Right atrium auricular region (tissue), 2 donors: ENCODE measurements around the gene FAM221B. TPM values are rescaled to one million over a fixed set of nuclear protein-coding genes. Genes with fewer than 3 reads are reported as not detected.
A peak's percentile ranks its signal among the peaks of the same experiment; 100 is the strongest.

Experiments
- DNase-seq: peaks from one replicate; pipeline ENCODE4 v3.0.0-alpha.2; 2019; ENCODE audit warnings: low spot score
- H3K27ac ChIP-seq, 2 donors: fragments of 200-600 bp; sonication (generic); 1 replicate in 1 of 2; 2 replicates in 1 of 2; pipeline ENCODE4 v1.5.1; 2016 to 2019
- H3K27me3 ChIP-seq, 2 donors: fragments of 200-600 bp; sonication (generic); one replicate each; pipeline versions ENCODE4 v1.5.1 to v1.6.0; 2017 to 2019
- H3K36me3 ChIP-seq: fragments of 200-600 bp; sonication (generic); one replicate; pipeline ENCODE4 v1.5.1; 2016
- H3K4me1 ChIP-seq, 2 donors: fragments of 200-600 bp; sonication (generic); one replicate each; pipeline versions ENCODE4 v1.5.1 to v1.6.0; 2017 to 2019
- H3K4me3 ChIP-seq, 2 donors: fragments of 200-600 bp; sonication (generic); 1 replicate in 1 of 2; 2 replicates in 1 of 2; pipeline ENCODE4 v1.5.1; 2017 to 2019; ENCODE audit warnings: mild to moderate bottlenecking in 1 of 2, moderate library complexity in 1 of 2
- H3K9me3 ChIP-seq, 2 donors: fragments of 200-600 bp; sonication (generic); one replicate each; pipeline ENCODE4 v1.5.1; 2019
- total RNA-seq, 2 donors: library from RNA; depleted of rRNA; stranded (reverse); fragments of >200 nt; gene quantifications; one replicate each; pipeline ENCODE4 v1.1.0, GENCODE V29; 2016
- TF ChIP-seq, protein P1 (sequence below), 2 donors: fragments of 200-600 bp; sonication (generic); IDR thresholded peaks; one replicate each; pipeline ENCODE4 v1.5.1; 2019; ENCODE audit warnings: antibody characterized with exemption in 2 of 2

Gene FAM221B
- total RNA-seq, 2 donors from 2014 or later, result not detected

DNA sequence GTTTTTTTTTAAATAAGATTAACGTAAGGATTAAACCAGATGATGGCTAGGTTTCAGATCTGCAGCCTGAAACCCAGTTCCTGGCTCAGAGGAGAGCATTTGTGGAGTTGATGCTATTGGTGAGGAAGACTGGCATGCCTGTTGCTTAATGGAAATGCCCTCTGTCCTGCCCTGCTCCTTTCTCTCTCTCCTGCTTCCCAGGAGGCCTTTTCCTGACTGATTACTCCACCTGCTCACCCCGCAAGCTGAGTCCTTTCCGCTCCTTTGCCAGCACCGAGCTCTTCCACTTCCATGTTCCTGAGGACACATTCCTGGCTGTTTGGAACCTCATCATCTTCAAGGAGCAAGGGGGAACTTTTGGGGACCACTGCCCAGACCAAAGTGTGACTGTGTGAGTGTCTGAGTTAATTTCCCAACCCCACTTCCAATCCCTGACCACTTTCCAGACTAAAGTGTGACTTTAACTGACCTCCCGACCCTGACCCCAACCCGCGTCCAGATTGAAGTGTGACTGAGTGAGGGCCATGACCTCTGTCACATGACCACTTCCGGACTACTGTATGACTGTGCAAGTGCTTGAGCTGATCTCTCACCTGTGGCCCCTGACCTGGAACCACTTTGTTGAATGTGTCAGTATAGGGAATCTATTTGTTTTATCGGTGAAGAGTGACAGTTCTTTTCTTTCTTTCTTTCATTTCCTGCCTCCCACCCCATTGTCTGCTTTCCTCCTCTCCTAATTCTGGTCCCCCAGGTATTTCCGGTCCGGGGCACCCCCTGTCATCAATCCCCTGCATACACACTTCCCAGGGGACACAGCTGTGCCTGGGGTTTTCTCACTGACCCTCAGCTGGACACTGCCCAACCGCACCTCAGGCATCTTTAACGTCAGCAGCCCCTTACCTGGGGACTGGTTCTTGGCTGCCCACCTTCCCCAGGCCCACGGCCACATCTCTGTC, 6.0 kb upstream of the FAM221B start:
- no peaks in the 10 kb centered on the region for H3K9me3 ChIP-seq
- DNase-seq, result no peak
- no peaks in the 10 kb centered on the region for H3K36me3 ChIP-seq
- peak overlapping the region in 1 of 2 donors; percentile 74 for H3K27ac ChIP-seq
- peaks cover 0 to 49% of the 10 kb centered on the region in 2 donors for H3K4me1 ChIP-seq
- H3K27me3 ChIP-seq, result no peaks in the 10 kb centered on the region
- no peak overlapping the region for H3K4me3 ChIP-seq
- TF ChIP-seq, protein P1, sequence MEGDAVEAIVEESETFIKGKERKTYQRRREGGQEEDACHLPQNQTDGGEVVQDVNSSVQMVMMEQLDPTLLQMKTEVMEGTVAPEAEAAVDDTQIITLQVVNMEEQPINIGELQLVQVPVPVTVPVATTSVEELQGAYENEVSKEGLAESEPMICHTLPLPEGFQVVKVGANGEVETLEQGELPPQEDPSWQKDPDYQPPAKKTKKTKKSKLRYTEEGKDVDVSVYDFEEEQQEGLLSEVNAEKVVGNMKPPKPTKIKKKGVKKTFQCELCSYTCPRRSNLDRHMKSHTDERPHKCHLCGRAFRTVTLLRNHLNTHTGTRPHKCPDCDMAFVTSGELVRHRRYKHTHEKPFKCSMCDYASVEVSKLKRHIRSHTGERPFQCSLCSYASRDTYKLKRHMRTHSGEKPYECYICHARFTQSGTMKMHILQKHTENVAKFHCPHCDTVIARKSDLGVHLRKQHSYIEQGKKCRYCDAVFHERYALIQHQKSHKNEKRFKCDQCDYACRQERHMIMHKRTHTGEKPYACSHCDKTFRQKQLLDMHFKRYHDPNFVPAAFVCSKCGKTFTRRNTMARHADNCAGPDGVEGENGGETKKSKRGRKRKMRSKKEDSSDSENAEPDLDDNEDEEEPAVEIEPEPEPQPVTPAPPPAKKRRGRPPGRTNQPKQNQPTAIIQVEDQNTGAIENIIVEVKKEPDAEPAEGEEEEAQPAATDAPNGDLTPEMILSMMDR (IDR thresholded peaks at IDR 0.05), result no peak

DNA sequence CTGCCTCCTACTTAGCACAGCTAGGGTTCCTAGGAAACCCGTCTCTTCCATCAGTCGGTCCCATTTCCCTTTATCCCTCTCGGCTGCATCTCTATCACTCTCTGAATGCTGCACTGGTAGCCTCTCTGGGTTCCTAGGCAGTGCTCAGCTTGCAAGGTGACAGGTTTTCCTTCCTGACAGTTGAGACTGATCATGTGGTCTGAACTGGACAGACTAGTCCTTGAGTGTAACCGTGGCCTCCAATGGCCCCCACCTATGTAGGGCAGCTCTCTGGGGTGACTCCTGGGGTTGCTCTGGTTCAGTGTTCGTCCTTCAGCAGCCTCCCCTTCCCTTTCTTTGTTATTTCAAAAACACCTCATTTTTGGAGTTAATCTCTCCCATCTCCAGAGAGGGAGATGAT, 4.3 kb upstream of the FAM221B start:
- Histone ChIP-seq H3K4me1 (peaks cover 0 to 54% of the 10 kb centered on the region in 2 donors), H3K4me3 (no peak overlapping the region), H3K27me3 (no peaks in the 10 kb centered on the region), H3K9me3 (no peaks in the 10 kb centered on the region), H3K27ac (peak overlapping the region; percentile 72 to 74), H3K36me3 (no peaks in the 10 kb centered on the region)
- TF ChIP-seq, protein P1 (IDR thresholded peaks at IDR 0.05), result no peak
- no peak for DNase-seq

DNA sequence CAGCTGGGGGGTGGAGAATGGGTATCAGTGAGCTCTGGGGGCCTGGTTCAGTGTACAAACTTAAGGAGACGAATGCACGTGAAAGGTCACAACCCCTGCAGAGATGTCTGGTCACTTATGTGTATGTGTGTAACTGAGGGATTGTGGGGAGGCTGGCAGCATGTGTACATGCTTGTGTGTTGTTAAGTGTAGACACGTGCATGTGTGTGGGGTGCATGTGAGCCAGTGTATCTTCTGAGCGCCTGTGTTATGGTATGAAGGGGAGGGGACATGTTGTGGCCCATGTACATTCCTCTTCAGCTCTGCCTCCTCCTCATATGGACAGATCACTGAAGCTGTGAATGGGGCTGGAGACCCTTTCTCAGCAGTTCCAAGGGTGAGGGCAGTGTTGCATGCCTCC, 2.5 kb upstream of the FAM221B start:
- DNase-seq, result no peak
- Histone ChIP-seq H3K9me3 (no peaks in the 10 kb centered on the region), H3K4me1 (peaks cover 0 to 54% of the 10 kb centered on the region in 2 donors), H3K27me3 (no peaks in the 10 kb centered on the region), H3K36me3 (no peaks in the 10 kb centered on the region), H3K27ac (no peak overlapping the region), H3K4me3 (no peak overlapping the region)
- TF ChIP-seq, protein P1 (IDR thresholded peaks at IDR 0.05), result no peak

DNA sequence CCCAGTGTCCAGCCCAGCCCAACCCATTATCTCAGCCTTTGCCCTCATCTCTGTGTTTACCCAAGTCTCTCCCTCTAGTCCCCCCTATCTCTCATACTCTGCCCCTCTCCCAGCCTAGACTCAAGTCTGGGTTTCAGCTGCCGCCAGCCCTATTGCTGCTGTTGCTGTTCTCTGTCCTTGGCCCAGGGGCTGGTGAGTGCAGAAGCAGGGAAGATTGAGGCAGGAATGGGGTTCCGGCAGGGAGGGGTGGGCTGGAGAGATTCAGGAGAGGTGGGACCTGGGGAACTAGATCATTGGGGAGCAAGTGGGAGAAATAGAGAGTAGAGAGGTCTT, 1.2 kb upstream of the FAM221B start:
- TF ChIP-seq, protein P1 (IDR thresholded peaks at IDR 0.05), result no peak
- peaks cover 0 to 54% of the 10 kb centered on the region in 2 donors for H3K4me1 ChIP-seq

DNA sequence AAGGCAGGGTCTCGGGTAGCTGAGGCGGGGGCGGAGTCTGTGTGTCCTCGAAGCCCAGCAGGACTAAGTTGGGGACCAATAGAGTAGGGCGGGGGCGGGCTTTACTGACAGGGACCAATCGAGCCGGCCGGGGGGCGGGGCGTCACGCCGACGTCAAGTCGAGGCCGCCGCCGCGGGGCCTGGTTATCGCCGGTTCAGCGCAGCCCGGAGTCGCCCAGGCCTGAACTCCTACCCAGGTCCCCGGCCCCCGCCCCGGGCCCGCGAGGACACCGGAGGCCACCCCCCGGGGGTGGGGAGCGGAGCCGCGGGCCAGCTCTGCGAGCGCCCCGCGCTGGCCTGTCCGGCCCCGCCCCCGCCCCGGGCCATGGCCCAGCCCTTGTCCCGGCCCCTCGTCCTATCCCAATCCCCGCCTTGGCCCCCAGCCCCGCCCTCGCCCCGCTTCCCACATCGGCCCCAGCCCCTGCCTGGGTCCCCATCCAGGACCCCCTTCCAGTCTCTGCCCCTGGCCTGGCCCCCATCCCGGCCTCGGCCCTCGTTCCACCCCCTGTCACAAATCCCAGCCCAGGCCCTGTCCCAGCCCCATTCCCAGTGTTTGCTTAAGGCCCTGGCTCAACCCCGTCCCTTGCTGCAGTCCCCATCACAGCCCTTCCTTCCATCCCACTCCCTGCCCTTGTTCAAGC, 692 bp upstream of the FAM221B start, which contains the start of gene TMEM8B:
TMEM8B (plus strand) TSS at position 145 of the 680 bp plus-strand sequence; CDS start at position 365, 220 bp downstream.
- Histone ChIP-seq H3K4me3 (peak within 1 kb of the TSS; percentile 51 to 72), H3K27ac (peak within 1 kb of the TSS; percentile 89 to 95), H3K36me3 (no peaks in the 10 kb centered on the region), H3K4me1 (peaks cover 0 to 49% of the 10 kb centered on the region in 2 donors), H3K27me3 (no peaks in the 10 kb centered on the region), H3K9me3 (no peaks in the 10 kb centered on the region)
- peak; percentile 99 for DNase-seq
- TF ChIP-seq, protein P1 (IDR thresholded peaks at IDR 0.05), result no peak

More for the DNA sequence above, 1.2 kb upstream of the FAM221B start:
- Histone ChIP-seq H3K27ac (peak overlapping the region; percentile 89 to 95), H3K4me3 (peak overlapping the region; percentile 51 to 72), H3K27me3 (no peaks in the 10 kb centered on the region), H3K36me3 (no peaks in the 10 kb centered on the region), H3K9me3 (no peaks in the 10 kb centered on the region)
- DNase-seq, result no peak
